Right lobe of liver (tissue), 6 donors: ENCODE data around the gene ASCC1. TPM values are rescaled to one million over a fixed set of nuclear protein-coding genes. Genes with fewer than 3 reads are reported as not detected.

Experiments
- ATAC-seq, 4 donors: fragments of 200-7000 bp; cut with Tn5 transposase; one replicate each; pipeline ENCODE4 v1.9.1; 2020; ENCODE audit warnings: mild to moderate bottlenecking in 4 of 4, moderate library complexity in 4 of 4
- DNase-seq, 3 donors: peaks; one replicate each; pipeline ENCODE4 v3.0.0-alpha.2; 2020
- H3K27ac ChIP-seq, 3 donors: fragments of 200-600 bp; one replicate each; pipeline ENCODE4 v1.8.0; 2022
- H3K27me3 ChIP-seq, 2 donors: fragments of 200-600 bp; one replicate each; pipeline ENCODE4 v1.8.0; 2022
- H3K36me3 ChIP-seq, 4 donors: fragments of 200-600 bp; sonication (generic) in 1 of 4; one replicate each; pipeline versions ENCODE4 v1.5.1 to v1.8.0; 2017 to 2022; ENCODE audit warnings: control low read depth in 1 of 4
- H3K4me1 ChIP-seq, 4 donors: fragments of 200-600 bp; sonication (generic) in 1 of 4; one replicate each; pipeline versions ENCODE4 v1.5.1 to v1.8.0; 2017 to 2022; ENCODE audit warnings: control low read depth in 1 of 4
- H3K4me3 ChIP-seq, 3 donors: fragments of 200-600 bp; one replicate each; pipeline ENCODE4 v1.8.0; 2022
- H3K9me3 ChIP-seq, 4 donors: fragments of 200-600 bp; sonication (generic) in 1 of 4; one replicate each; pipeline versions ENCODE4 v1.5.1 to v1.8.0; 2017 to 2022; ENCODE audit warnings: control low read depth in 1 of 4
- POLR2A ChIP-seq: fragments of 450-650 bp; IDR thresholded peaks from one replicate; pipeline ENCODE4 v1.6.1; 2017; ENCODE audit warnings: antibody characterized with exemption, mild to moderate bottlenecking
- WGBS: methylation state at CpG from one replicate; pipeline ENCODE4 v1.1.6; 2018; ENCODE audit warnings: low coverage, low lambda C conversion rate; ENCODE audit not compliant: insufficient coverage; ENCODE audit errors: missing lambda C conversion rate; 5-methylcytosine and 5-hydroxymethylcytosine counted together
- intact Hi-C, 2 donors: fragments of 100-400 bp; cut with DNase I; formaldehyde crosslinking; loops; one replicate each; pipeline versions ENCODE4 v1.11.2 to v1.14.1; 2022
- total RNA-seq, 6 experiments: library from RNA; depleted of rRNA in 2 of 6; stranded (reverse); fragments of >200 nt in 2 of 6; fragmentation: NEBNext Ultra II Directional in 3 of 6; extraction: Animal tissue kit (Norgen Biotek cat#: 25700) in 3 of 6; gene quantifications; one replicate each; pipeline versions ENCODE4 v1.1.0 to v1.2.4, GENCODE V29; 2016 to 2023
- TF ChIP-seq, protein P1 (sequence below), 4 donors: fragments of 200-600 bp in 3 of 4; fragments of 450-650 bp in 1 of 4; IDR thresholded peaks; one replicate each; pipeline versions ENCODE4 v1.5.1 to v1.8.0; 2016 to 2022; ENCODE audit warnings: antibody characterized with exemption in 4 of 4, mild to moderate bottlenecking in 2 of 4
- donor health status: DM: no; HTN: yes; CAD: no.
- donor health status: DM: no; HTN: no; CAD: no.
- donor health status: DM: no; HTN: no; CAD: no.
- donor health status: DM: no; HTN: yes; CAD: no.
- donor health status: DM: no; HTN: yes; CAD: no.

Gene ASCC1
- total RNA-seq, 6 experiments from 2014 or later = 12.0 to 26.5 (median 14.5) TPM

DNA sequence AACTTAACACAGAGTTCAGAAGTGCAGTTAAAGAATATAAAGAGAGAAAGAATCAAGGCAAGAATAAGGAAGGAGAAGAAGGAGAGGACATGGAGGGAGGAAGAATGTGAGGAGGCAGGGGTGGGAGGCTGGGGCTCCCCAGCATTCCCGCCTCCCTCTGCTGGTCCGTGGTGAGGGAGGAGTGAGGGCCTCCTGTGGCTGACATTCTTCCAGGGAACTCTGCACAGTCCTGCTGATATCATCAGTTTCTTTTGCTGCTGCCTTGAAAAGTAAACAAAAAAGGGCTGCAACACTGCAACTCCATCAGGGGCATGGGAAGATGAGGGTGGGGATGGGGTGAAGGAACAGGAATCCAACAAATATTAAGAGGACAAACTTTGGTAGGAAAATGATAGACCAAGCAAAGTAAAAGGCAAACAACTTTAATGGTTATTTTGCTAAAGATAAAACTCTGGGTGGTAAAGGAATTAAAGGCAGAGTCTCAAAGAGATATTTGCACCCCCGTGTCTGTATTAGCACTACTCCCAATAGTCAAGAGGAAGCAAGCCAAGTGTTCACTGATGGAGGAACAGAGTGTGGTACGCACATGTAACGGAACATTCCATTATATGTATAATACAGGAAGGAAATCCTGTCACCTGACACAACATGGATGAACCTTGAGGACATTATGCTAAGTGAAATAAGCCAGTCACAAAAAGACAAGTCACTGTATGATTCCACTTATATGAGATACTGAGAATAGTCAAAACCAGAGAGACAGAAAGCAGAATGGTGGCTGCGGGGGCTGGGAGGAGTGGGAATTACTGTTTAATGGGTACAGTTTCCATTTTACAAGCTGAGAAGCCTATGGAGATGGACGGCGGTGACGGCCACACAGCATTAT lies 119.7 kb downstream of the ASCC1 start:
- TF ChIP-seq POLR2A = no peak
- TF ChIP-seq, protein P1, sequence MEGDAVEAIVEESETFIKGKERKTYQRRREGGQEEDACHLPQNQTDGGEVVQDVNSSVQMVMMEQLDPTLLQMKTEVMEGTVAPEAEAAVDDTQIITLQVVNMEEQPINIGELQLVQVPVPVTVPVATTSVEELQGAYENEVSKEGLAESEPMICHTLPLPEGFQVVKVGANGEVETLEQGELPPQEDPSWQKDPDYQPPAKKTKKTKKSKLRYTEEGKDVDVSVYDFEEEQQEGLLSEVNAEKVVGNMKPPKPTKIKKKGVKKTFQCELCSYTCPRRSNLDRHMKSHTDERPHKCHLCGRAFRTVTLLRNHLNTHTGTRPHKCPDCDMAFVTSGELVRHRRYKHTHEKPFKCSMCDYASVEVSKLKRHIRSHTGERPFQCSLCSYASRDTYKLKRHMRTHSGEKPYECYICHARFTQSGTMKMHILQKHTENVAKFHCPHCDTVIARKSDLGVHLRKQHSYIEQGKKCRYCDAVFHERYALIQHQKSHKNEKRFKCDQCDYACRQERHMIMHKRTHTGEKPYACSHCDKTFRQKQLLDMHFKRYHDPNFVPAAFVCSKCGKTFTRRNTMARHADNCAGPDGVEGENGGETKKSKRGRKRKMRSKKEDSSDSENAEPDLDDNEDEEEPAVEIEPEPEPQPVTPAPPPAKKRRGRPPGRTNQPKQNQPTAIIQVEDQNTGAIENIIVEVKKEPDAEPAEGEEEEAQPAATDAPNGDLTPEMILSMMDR (IDR thresholded peaks at IDR 0.05) = peak in 1 of 4 donors; percentile 19
- WGBS = 57% methylated on average over 9 of the region's 9 CpGs
- Histone ChIP-seq H3K27ac (peak overlapping the region in 1 of 3 donors; percentile 54), H3K4me1 (peaks cover 0 to 47% (median 11%) of the 10 kb centered on the region in 4 donors), H3K4me3 (no peak overlapping the region), H3K36me3 (no peaks in the 10 kb centered on the region), H3K27me3 (no peaks in the 10 kb centered on the region), H3K9me3 (no peaks in the 10 kb centered on the region)
- intact Hi-C loops = no loop called here
- ATAC-seq = peak; percentile 42 to 57 (median 50)
- peak in 2 of 3 donors; percentile 39 to 71 for DNase-seq

GRCh38 chr10:72095195-72095594 lies 120.9 kb downstream of the ASCC1 start:
- H3K27ac ChIP-seq = no peak overlapping the region
- TF ChIP-seq, protein P1 (IDR thresholded peaks at IDR 0.05) = no peak
- no peak for TF ChIP-seq POLR2A
- intact Hi-C loops = no loop called here
- no peak overlapping the region for H3K4me3 ChIP-seq
- H3K36me3 ChIP-seq = no peaks in the 10 kb centered on the region
- no peak for ATAC-seq
- WGBS = 93% methylated on average over 4 of the region's 4 CpGs
- peaks cover 0 to 45% (median 11%) of the 10 kb centered on the region in 4 donors for H3K4me1 ChIP-seq
- DNase-seq = no peak
- H3K9me3 ChIP-seq = no peaks in the 10 kb centered on the region
- no peaks in the 10 kb centered on the region for H3K27me3 ChIP-seq

GRCh38 chr10:72094574-72094973 lies 121.5 kb downstream of the ASCC1 start:
- Histone ChIP-seq H3K4me3 (no peak overlapping the region), H3K27ac (no peak overlapping the region), H3K27me3 (no peaks in the 10 kb centered on the region), H3K36me3 (no peaks in the 10 kb centered on the region), H3K4me1 (peaks cover 0 to 39% (median 8%) of the 10 kb centered on the region in 4 donors), H3K9me3 (no peaks in the 10 kb centered on the region)
- TF ChIP-seq POLR2A = no peak
- TF ChIP-seq, protein P1 (IDR thresholded peaks at IDR 0.05) = no peak
- 97% methylated on average over 2 of the region's 2 CpGs for WGBS
- DNase-seq (no peak), ATAC-seq (no peak)
- intact Hi-C loops = no loop called here

- ATAC-seq = no peak
- DNase-seq = no peak
- no peak overlapping the region for H3K27ac ChIP-seq
- H3K4me3 ChIP-seq = no peak overlapping the region
- WGBS = 68% methylated on average over 4 of the region's 4 CpGs
- peaks cover 0 to 4% of the 10 kb centered on the region in 2 donors for H3K27me3 ChIP-seq
- no peaks in the 10 kb centered on the region for H3K36me3 ChIP-seq
- H3K9me3 ChIP-seq = no peaks in the 10 kb centered on the region
- peaks cover 0 to 33% (median 3%) of the 10 kb centered on the region in 4 donors for H3K4me1 ChIP-seq
- TF ChIP-seq, protein P1 (IDR thresholded peaks at IDR 0.05) = no peak
- no peak for TF ChIP-seq POLR2A
- intact Hi-C loops = no loop called here
These were observed 122.6 kb downstream of the ASCC1 start for GRCh38 chr10:72093450-72093849.
